NCI-H2107 treated with DMSO at 0.1 percent for 48 hours (cell line): ENCODE measurements around the gene CACNB3.
A peak's percentile ranks its signal among the peaks of the same experiment; 100 is the strongest.
"Not testable (repeated sequence)": the region's sequence is repeated elsewhere in the genome, so short reads cannot be mapped to it uniquely, and the experiment has no call there.

Experiments
- DNase-seq: peaks from one replicate; lab custom pipeline; 2025; ENCODE audit not compliant: unreplicated experiment; lab: John Stamatoyannopoulos, UW

Gene CACNB3

DNA sequence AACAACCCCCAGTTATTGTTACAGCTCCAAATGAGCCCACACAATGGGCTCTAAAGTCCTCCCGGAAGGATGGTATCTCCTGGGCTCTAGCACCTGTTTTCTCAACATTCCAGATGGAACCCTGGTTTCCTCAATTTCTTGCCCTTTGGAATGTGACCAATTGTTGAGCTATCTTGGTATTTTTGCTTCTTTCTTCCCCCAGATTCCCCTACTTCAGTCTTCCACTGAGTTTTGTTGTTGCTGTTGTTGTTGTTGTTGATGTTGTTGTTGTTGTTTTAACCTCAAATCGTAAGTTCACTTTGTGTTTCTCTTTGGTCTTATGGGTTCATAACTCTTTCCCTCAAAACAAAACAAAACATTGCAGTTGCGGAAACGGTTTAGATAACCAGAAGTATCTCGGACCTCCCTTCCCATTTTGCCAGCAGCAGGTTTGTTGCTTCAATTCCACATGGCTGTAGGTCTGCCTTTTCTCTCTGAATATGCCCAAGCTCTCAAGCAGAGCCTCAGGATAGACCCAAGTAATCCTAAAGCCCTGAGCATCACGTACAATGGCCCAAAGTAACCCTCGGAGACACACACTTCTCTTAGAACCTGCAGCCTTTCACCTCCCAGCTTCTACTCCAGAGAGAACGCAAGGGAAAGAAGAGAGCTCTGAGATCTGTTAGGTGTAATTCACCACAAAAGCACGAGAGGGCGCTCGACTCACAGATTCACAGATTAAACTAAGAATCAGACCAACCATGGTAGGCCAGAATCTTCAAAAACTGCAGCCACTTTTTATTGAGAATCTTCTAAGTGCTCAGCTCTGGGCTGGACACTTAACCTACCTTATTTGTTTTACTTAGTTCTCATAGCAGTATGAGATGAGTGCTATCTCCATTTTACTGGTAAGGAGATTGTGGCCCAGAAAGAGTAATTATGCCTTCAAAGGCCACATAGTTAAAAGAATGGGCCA is 34.7 kb downstream of the CACNB3 start:
- DNase-seq: peak; percentile 84

DNA sequence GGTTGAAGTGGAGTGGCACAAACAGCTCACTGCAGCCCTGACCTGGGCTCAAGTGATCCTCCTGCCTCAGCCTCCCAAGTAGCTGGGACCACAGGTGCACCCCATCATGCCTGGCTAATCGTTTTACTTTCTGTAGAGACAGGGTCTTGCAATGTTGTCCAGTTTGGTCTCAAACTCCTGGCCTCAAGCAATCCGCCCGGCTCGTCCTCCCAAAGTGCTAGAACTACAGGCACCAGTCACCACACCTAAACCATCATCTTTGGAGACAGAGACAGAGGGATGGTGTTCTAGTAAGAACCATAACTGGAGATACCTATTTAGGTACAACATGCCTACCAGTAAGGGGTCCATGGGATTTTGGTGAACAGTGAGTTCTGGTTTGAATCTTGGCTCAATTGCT is 36.2 kb downstream of the CACNB3 start:
- DNase-seq: no peak

DNA sequence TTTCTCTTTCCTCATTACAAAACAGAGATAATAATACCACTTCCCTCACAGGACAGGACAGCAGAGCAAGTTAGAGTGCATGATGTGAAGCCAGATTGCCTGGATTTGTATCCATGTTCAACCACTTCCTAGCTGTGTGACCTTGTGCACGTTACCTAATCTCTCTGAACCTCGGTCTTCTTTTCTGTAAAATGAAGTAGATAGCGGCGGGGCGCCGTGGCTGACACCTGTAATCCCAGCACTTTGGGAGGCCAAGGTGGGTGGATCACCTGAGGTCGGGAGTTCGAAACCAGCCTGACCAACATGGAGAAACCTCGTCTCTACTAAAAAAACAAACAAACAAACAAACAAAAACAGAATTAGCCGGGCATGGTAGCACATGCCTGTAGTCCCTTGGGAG is 36.6 kb downstream of the CACNB3 start:
- not testable (repeated sequence) for DNase-seq

- DNase-seq: no peak
Measured at GRCh38 chr12:48856379-48856778, 38.1 kb downstream of the CACNB3 start.

DNA sequence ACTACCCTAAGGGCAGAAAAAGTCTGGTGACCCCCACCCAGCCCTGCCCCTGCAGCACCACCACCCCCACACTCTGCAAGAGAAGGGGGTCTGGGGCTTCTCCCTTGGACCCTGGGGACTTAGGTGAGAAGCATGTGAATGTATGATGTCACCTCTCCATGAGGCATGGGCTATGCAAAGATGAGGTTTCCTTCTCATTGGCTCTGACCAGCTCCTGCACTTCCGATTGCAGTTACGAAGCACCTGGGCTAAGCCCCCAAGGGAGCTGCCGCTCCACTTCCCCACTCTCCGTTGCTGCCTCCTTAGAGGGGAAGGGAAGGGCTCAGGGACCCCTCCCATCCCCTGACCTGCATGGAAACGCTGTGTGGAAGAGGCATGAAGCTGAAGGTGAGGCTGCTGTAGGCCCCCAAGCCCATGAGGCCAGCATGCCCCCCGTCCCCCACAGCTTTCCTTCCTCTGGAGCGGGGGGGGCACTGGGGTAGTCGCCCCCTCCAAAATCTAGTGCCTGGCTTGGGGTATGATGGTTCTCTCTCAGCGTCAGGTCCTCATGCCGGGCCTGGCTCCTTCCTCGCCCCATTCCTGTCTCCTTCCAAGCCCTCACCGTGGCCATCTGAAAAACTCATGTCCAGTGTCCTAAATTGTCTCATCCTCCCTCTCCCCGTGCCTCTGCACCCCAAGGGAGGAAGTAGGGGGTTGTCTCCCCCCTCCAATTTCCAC is 39.1 kb downstream of the CACNB3 start:
- no peak for DNase-seq

DNA sequence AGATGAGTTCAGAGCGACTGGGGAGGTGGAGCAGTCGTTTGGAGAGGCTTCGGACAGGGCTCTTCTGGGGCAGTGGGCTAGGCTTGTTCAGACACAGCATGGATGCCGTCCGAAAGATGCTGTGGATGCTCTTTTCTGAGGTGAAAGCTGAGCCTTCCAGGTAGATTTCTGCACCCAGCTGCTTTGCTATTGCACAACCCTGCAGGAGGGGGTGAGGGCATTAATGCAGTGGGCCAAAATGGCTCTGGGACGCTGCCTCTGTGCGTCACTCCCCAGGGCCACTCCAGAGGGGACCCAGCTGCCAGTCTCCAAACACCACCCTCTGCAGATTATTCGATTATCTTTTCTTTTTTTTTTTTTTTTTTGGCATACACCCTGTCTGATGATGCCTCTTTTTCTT is 39.7 kb downstream of the CACNB3 start:
- no peak for DNase-seq

DNA sequence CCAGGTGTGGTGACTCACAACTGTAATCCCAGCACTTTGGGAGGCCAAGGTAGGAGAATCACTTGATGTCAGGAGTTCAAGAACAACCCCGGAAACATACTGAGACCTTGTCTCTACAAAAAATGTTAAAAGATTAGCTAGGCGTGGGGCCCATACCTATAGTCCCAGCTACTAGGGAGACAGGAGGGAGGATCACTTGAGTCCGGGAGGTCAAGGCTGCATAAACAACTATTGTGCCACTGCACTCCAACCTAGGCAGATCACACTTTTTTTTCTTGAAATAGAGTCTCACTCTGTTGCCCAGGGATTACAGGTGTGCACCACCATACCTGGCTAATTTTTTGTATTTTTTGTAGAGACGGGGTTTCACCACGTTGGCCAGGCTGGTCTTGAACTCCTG is 41.3 kb downstream of the CACNB3 start:
- DNase-seq: no peak

DNA sequence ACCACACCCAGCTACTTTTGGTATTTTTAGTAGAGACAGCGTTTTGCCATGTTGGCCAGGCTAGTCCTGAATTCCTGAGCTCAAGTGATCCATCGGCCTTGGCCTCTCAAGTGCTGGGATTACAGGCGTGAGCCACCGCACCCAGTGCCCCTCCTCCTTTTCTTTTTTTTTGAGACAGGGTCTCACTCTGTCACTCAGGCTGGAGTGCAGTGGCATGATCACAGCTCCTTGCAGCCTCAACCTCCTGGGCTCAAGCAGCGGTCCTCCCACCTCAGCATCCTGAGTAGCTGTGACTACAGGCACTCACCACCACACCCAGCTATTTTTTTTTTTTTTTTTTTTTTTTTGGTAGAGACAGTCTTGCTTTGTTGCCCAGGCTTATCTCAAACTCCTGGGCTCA is 41.9 kb downstream of the CACNB3 start:
- DNase-seq: not testable (repeated sequence)

- DNase-seq: no peak
Measured at GRCh38 chr12:48861111-48861510, 42.8 kb downstream of the CACNB3 start.

DNA sequence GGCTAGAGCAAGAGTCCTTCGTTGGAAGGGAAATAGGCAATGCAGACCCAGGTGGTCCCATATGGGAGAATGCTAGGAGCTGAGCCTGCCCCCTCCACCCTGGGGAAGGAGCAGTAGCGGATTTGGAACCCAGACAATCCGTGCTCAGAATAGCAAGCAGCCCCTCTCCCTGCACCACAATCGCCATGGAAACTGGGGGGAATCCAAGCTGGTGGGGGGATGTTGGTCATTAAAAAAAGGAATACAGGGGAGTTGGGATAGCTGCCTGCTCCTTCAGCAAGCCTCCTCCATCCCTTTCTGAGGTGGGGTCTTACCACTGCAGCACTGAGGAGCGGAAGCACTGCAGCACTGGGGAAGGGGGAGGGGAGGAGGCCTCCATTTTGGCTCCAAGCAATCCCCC is 44.5 kb downstream of the CACNB3 start:
- DNase-seq: no peak

- no peak for DNase-seq
Measured at GRCh38 chr12:48863291-48863690, 45.0 kb downstream of the CACNB3 start.

DNA sequence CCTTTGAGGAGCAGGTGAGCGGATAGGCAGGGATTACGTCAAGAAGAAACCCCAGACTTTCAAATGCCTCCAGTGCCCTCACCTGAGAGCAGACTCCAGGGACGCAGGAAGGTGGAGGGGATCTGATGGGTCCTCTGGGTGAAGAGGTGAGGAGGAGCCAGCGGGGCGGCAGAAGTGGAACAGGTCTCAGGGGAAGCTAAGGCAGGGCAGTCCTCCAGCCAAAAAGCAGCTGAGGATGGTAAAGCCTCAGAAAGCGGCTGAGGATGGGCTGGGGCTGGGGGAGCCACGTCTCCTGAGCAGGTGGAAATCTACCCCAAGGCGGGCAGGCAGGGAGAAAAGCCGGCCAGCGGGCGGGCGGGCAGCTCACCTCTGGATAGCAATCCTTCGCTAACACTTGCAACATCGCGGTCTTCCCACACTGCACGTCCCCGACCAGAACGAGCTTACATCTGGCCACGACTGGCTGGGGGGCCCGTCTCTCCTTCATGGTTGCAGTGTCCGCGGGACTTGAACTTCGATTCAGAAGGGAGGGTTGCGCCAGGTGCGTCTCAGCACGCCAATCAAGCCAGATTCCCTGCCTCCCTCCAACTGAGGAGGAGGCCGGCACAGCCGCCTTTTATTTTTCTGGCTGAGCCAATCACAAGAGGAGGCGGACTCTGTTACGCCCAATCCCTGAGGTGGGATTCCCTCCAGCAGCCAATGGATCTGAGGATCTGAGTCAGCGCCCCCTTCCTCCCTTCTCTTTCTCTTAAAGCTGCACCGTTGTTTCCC is 47.2 kb downstream of the CACNB3 start, which contains the start of gene RND1:
RND1 (minus strand) TSS at position 590 of the 771 bp plus-strand sequence; CDS start at position 487, 103 bp downstream.
- DNase-seq: peak; percentile 87

GRCh38 chr12:48866052-48866711 is 47.9 kb downstream of the CACNB3 start:
- DNase-seq: no peak

GRCh38 chr12:48868451-48868850 is 50.2 kb downstream of the CACNB3 start:
- no peak for DNase-seq

- no peak for DNase-seq
Measured at GRCh38 chr12:48869191-48869590, 50.9 kb downstream of the CACNB3 start.

DNA sequence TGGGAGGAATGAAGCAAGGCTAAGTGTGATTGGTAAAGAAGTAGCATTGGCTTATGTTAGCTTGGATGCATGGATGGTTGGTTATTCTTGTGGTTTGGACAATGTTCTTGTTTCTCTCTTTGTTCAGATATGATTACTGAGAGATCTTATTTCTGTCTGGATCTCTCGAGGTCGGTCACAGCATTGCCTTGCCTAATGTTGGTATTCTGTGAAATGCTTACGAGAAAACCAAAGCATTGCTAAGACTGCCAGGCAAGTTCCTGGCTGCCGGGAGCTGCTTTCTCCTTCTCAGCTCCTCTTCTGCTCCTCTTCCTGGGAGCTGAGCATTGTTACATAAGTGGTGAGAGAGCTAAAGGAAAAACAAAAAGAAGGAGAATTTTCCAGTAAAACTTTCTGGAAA is 54.8 kb downstream of the CACNB3 start:
- no peak for DNase-seq

DNA sequence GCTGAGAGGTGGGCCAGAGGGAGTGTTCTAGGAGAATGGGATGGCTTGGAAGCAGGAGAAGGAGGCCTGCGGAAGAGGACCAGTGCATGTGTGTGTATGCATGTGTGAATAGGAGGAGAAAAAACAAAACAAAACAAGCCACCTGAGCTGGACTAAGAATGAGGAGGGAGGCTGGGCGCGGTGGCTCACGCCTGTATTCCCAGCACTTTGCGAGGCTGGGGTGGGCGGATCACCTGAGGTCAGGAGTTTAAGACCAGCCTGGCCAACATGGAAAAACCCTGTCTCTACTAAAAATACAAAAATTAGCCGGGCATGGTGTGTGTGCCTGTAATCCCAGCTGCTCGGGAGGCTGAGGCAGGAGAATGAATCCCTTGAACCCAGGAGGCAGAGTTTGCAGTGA is 55.2 kb downstream of the CACNB3 start:
- not testable (repeated sequence) for DNase-seq

DNA sequence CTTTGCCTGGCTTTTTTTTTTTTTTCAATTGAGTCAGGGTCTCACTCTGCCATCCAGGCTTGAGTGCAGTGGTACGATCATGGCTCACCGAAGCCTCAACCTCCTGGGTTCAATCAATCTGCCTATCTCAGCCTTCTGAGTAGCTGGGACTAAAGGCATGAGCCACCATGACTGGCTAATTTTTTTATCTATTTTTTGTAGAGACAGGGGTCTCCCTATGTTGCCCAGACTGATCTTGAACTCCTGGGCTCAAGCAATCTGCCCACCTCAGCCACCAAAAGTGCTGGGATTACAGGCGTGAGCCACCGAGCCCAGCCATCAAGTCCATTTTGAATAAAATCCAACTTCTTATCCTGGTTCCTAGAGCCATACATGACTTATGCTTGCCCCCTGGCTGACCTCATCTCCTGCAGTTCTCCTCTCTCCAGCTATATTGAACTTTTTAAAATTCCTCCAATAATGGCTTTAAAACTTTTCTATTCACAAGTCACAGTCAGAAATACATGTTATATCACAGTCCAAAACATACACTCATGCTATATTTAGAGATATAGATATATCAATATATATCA is 57.7 kb downstream of the CACNB3 start:
- DNase-seq: no peak
